HepG2 (cell line): Measurements from ENCODE around the gene TNFRSF21. TPM values are rescaled to one million over a fixed set of nuclear protein-coding genes. Genes with fewer than 3 reads are reported as not detected.
A peak's percentile ranks its signal among the peaks of the same experiment; 100 is the strongest.

Experiments
- ATAC-seq: fragments of 200-7000 bp; cut with Tn5 transposase; 3 replicates; pipeline ENCODE4 v1.9.1; 2020; ENCODE audit warnings: mild to moderate bottlenecking, moderate library complexity
- BruUV-seq: library from RNA; stranded (reverse); fragments of 400-500 nt; replicated peaks from 2 replicates; lab custom pipeline; 2021; lab: Mats Ljungman, UMichigan
- CTCF ChIA-PET: fragments of 300-600 bp; formaldehyde crosslinking; extraction: SDS; loops from one replicate; lab custom pipeline; 2021; ENCODE audit warnings: low total read pairs, inconsistent platforms, low intra/inter-chr PET ratio; lab: Yijun Ruan, JAX
- POLR2A ChIA-PET: fragments of 350-600 bp; sonication (Branson Sonifier 250); formaldehyde crosslinking; loops from one replicate; lab custom pipeline; 2020; ENCODE audit warnings: antibody characterized with exemption, inconsistent platforms; lab: Yijun Ruan, JAX
- DNase-seq: peaks from one replicate; pipeline ENCODE4 v3.0.0-alpha.2; 2015; ENCODE audit warnings: low spot score
- FAIRE-seq: peaks from 3 replicates; lab custom pipeline; 2011; peaks lifted over from hg19 to GRCh38; lab: Jason Lieb, UNC
- H2AFZ ChIP-seq: one replicate; pipeline ENCODE4 v1.6.1; 2011; ENCODE audit warnings: low read length, inconsistent platforms
- H3K27ac ChIP-seq: fragments of 300-600 bp; 3 replicates; pipeline ENCODE4 v1.8.0; 2011; ENCODE audit warnings: mixed run types, mild to moderate bottlenecking, mixed read lengths, low read length, inconsistent platforms; ENCODE audit not compliant: insufficient read depth; ENCODE audit errors: extremely low read length
- H3K27me3 ChIP-seq, 2 experiments: fragments of 200-600 bp in 1 of 2; 2 replicates in 1 of 2; 3 replicates in 1 of 2; pipeline versions ENCODE4 v1.6.0 to v1.8.0; 2011; ENCODE audit warnings: low read length in 2 of 2, mild to moderate bottlenecking in 2 of 2, moderate library complexity in 2 of 2, inconsistent platforms in 1 of 2; ENCODE audit not compliant: insufficient read depth in 2 of 2, control insufficient read depth in 1 of 2
- H3K36me3 ChIP-seq, 2 experiments: fragments of 200-600 bp in 1 of 2; replicated peaks in 1 of 2; 2 replicates in 1 of 2; 3 replicates in 1 of 2; pipeline versions ENCODE4 v1.5.1 to v1.8.0; 2011; ENCODE audit warnings: low read length in 2 of 2, inconsistent platforms in 1 of 2; ENCODE audit not compliant: insufficient read depth in 2 of 2, control insufficient read depth in 1 of 2
- H3K4me1 ChIP-seq: 2 replicates; pipeline ENCODE4 v1.5.1; 2012; ENCODE audit warnings: low read length, inconsistent platforms; ENCODE audit not compliant: insufficient read depth
- H3K4me2 ChIP-seq: 2 replicates; pipeline ENCODE4 v1.6.0; 2011; ENCODE audit warnings: low read depth, low read length, inconsistent platforms
- H3K4me3 ChIP-seq, 3 experiments: fragments of 200-600 bp in 1 of 3; sonication (generic), shearing (Covaris generic) in 1 of 3; replicated peaks in 1 of 3; 2 replicates each; pipeline ENCODE4 v1.5.1; 2011 to 2016; ENCODE audit warnings: low read length in 3 of 3, inconsistent platforms in 2 of 3, low read depth in 2 of 3, mild to moderate bottlenecking in 2 of 3, control low read depth in 1 of 3, mixed read lengths in 1 of 3; ENCODE audit not compliant: insufficient read depth in 1 of 3
- H3K79me2 ChIP-seq: one replicate; pipeline ENCODE4 v1.6.1; 2011; ENCODE audit warnings: low read length, inconsistent platforms; ENCODE audit not compliant: insufficient read depth
- H3K9ac ChIP-seq: 2 replicates; pipeline ENCODE4 v1.6.0; 2011; ENCODE audit warnings: mild to moderate bottlenecking, low read depth, low read length, inconsistent platforms; ENCODE audit not compliant: insufficient read depth
- H3K9me3 ChIP-seq: 2 replicates; pipeline ENCODE4 v1.5.1; 2012; ENCODE audit warnings: mild to moderate bottlenecking, low read length
- H4K20me1 ChIP-seq: 2 replicates; pipeline ENCODE4 v1.6.0; 2011; ENCODE audit warnings: inconsistent platforms, mild to moderate bottlenecking, low read length, moderate library complexity; ENCODE audit not compliant: insufficient read depth
- RBM22 ChIP-seq: fragments of 200-400 bp; formaldehyde crosslinking; optimal IDR thresholded peaks from 2 replicates; pipeline ENCODE3; 2017; ENCODE audit warnings: mild to moderate bottlenecking, low read length, moderate library complexity
- WGBS: methylation state at CpG from one replicate; pipeline ENCODE4 v1.1.6; 2017; ENCODE audit warnings: low lambda C conversion rate; 5-methylcytosine and 5-hydroxymethylcytosine counted together
- in situ Hi-C: cut with HindIII; loops from 2 replicates; pipeline ENCODE4 v1.10.0; 2017; ENCODE audit warnings: low pct_unique_long_range_greater_than_20kb; ENCODE audit not compliant: extremely low pct_ligation_motif_present
- intact Hi-C: fragments of 100-400 bp; cut with micrococcal nuclease; formaldehyde crosslinking; loops from one replicate; pipeline ENCODE4 v1.10.0; 2022; ENCODE audit not compliant: unreplicated experiment
- polyA plus RNA-seq, 8 experiments: library from polyadenylated mRNA; depleted of rRNA in 3 of 8; stranded (reverse) in 7 of 8; unstranded in 1 of 8; fragments of >200 nt; fragmentation: Illumina TruSeq in 4 of 8; extraction: Trizol in 4 of 8; gene quantifications; 2 replicates each; pipeline versions ENCODE4 v1.2.1 to v1.2.3, GENCODE V29; 2011 to 2016; ENCODE audit warnings: low read depth in 4 of 8, missing spikeins in 1 of 8, mixed read lengths in 1 of 8; ENCODE audit not compliant: insufficient read depth in 1 of 8
- total RNA-seq, 5 experiments: library from RNA; depleted of rRNA; stranded (reverse); fragments of >200 nt; fragmentation: Illumina TruSeq; extraction: Trizol; gene quantifications; 2 replicates each; pipeline ENCODE4 v1.2.3, GENCODE V29; 2016; ENCODE audit warnings: low read depth in 1 of 5
- TF ChIP-seq, protein P1 (sequence below), 2 experiments: sonication (generic) in 1 of 2; formaldehyde crosslinking in 1 of 2; IDR thresholded peaks; 2 replicates each; pipeline versions ENCODE4 v1.4.0 to v1.6.1; 2016 to 2020; ENCODE audit warnings: borderline replicate concordance in 1 of 2, low read depth in 1 of 2, mild to moderate bottlenecking in 1 of 2, missing genetic modification reagents in 1 of 2

TNFRSF21 gene
- total and polyA plus RNA-seq, 2 of the 13 experiments (the other 11 are each of a cell fraction or from before 2014, with no cell fraction given), result 24.8 to 46.3 TPM

DNA sequence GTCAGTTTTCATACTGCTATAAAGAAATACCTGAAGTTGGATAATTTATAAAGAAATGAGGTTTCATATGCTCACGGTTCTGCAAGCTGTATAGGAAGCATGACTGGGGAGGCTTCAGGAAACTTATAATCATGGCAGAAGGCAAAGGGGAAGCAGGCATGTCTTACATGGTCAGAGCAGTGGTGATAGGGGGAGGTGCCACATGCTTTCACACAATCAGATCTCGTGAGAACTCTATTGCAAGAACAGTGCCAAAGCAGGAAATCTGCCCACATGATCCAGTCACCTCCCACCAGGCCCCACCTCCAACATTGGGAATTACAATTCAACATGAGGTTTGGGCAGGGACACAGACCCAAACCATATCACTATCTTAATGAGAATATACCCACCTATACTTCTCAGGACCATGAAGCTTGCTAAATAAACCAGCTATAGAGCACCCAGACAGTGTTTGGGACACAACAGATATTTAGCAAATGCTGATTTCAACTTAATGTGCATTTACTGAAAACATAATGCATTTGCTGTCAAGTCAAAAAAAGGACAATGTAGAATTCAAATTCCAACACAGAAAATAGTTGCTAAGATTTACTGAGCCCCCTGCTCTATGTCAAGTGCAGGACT, 63.8 kb downstream of the TNFRSF21 start:
- H3K27ac ChIP-seq, result no peak overlapping the region
- intact Hi-C loops, result loop anchor here (5.0 kb wide), 2 partner anchors 61 to 149 kb away; partner anchors contain the start of gene TNFRSF21
- 83% methylated on average over 2 of the region's 2 CpGs for WGBS

More for the DNA sequence above, 63.8 kb downstream of the TNFRSF21 start:
- Histone ChIP-seq H3K9ac (no peak overlapping the region), H3K4me3 (no peak overlapping the region), H4K20me1 (no peaks in the 10 kb centered on the region; the same call in 1 of the 2 replicates), H3K79me2 (peaks cover 13% of the 10 kb centered on the region), H3K4me2 (no peak overlapping the region)
- FAIRE-seq (no peak), ATAC-seq (no peak), DNase-seq (no peak)
- ChIA-PET CTCF (no interaction called here), POLR2A (no interaction called here)
- in situ Hi-C loops, result loop anchor here (10.0 kb wide), 1 partner anchor 141 kb away; no protein-coding TSS in a partner anchor
- no TSS peak for BruUV-seq
- TF ChIP-seq RBM22, result peak; percentile 91
- TF ChIP-seq, protein P1, sequence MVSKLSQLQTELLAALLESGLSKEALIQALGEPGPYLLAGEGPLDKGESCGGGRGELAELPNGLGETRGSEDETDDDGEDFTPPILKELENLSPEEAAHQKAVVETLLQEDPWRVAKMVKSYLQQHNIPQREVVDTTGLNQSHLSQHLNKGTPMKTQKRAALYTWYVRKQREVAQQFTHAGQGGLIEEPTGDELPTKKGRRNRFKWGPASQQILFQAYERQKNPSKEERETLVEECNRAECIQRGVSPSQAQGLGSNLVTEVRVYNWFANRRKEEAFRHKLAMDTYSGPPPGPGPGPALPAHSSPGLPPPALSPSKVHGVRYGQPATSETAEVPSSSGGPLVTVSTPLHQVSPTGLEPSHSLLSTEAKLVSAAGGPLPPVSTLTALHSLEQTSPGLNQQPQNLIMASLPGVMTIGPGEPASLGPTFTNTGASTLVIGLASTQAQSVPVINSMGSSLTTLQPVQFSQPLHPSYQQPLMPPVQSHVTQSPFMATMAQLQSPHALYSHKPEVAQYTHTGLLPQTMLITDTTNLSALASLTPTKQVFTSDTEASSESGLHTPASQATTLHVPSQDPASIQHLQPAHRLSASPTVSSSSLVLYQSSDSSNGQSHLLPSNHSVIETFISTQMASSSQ (IDR thresholded peaks at IDR 0.05; ENCODE audit: low read depth), result no peak
- TF ChIP-seq, protein P1 (CRISPR knock-in tag; IDR thresholded peaks at IDR 0.05; ENCODE audit: borderline replicate concordance), result no peak
- TF ChIP-seq, all 625 proteins: peak for 1
- Histone ChIP-seq H3K4me1 (peaks cover 24% of the 10 kb centered on the region), H3K9me3 (no peaks in the 10 kb centered on the region), H2AFZ (no peak overlapping the region), H3K36me3 (peaks cover 12 to 60% of the 10 kb centered on the region in 2 experiments), H3K27me3 (no peaks in the 10 kb centered on the region)
